SK-N-MC (cell line): ENCODE data around the gene EXOC3L2.

Experiments
- EZH2 ChIP-seq: fragments of 200-600 bp; sonication (generic); IDR thresholded peaks from one replicate; pipeline ENCODE4 v1.6.1; 2017; ENCODE audit warnings: antibody characterized with exemption
- POLR2AphosphoS5 ChIP-seq: IDR thresholded peaks from 2 replicates; pipeline ENCODE4 v1.6.1; 2012; ENCODE audit warnings: mild to moderate bottlenecking, low read depth, low read length, borderline replicate concordance

DNA sequence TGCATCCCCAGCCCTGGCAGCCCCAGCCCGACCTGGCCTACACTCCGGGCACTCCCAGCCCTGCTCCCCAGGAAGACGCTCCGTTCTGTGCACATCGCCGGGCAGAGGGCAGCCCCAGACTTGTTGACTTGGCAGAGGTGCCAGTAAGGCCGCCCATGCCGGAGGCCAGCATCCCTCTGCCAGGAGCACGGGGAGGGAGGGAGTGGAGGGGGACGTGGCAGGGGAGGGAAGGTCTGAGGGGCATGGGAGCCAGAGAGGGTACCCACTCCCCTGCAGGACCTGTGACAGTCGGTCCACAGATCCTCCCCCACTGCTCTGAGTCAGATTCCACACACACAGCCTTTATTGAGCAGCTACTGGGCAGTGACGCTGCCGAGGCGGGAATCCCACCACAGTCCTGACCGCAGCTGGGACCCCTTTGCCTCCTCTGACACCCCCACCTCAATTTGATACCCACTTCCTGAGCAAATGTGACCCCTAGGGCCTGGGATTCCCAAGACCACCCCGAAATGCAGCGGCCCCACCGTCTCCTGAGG is 82.5 kb downstream of the EXOC3L2 start:
- TF ChIP-seq EZH2, result no peak
- no peak for TF ChIP-seq POLR2AphosphoS5
